GM19468 (cell line): ENCODE results near the gene SPATA46.

ENCODE experiments used
- ATAC-seq: cut with Tn5 transposase; IDR thresholded peaks from one replicate; pipeline ENCODE4 v1.9.1; 2021; ENCODE audit warnings: mild to moderate bottlenecking, moderate library complexity, moderate number of reproducible peaks; ENCODE audit not compliant: unreplicated experiment; ENCODE audit errors: extremely low read depth

SPATA46 gene

GRCh38 chr1:162391790-162392563, 15.3 kb upstream of the SPATA46 start:
- no peak for ATAC-seq

GRCh38 chr1:162390396-162391185, 13.9 kb upstream of the SPATA46 start:
- no peak for ATAC-seq

GRCh38 chr1:162389971-162390370, 13.3 kb upstream of the SPATA46 start:
- ATAC-seq, result no peak

- no peak for ATAC-seq
These were observed 12.6 kb upstream of the SPATA46 start for GRCh38 chr1:162389021-162389818.

- no peak for ATAC-seq
These were observed 12.0 kb upstream of the SPATA46 start for GRCh38 chr1:162388615-162389014.

GRCh38 chr1:162388083-162388594, 11.5 kb upstream of the SPATA46 start:
- ATAC-seq, result no peak

GRCh38 chr1:162387226-162388082, 10.8 kb upstream of the SPATA46 start:
- no peak for ATAC-seq

- no peak for ATAC-seq
These were observed 9.9 kb upstream of the SPATA46 start for GRCh38 chr1:162386292-162387225.

- ATAC-seq, result no peak
These were observed 9.0 kb upstream of the SPATA46 start for GRCh38 chr1:162385702-162386101.

- ATAC-seq, result no peak
These were observed 8.6 kb upstream of the SPATA46 start for GRCh38 chr1:162385280-162385623.

- ATAC-seq, result no peak
These were observed 8.1 kb upstream of the SPATA46 start for GRCh38 chr1:162384601-162385279.

GRCh38 chr1:162384116-162384515, 7.5 kb upstream of the SPATA46 start:
- no peak for ATAC-seq

- ATAC-seq, result no peak
These were observed 6.9 kb upstream of the SPATA46 start for GRCh38 chr1:162383516-162383915.

- no peak for ATAC-seq
These were observed 6.4 kb upstream of the SPATA46 start for GRCh38 chr1:162383091-162383490.

- no peak for ATAC-seq
These were observed 5.5 kb upstream of the SPATA46 start for GRCh38 chr1:162381941-162382750.

GRCh38 chr1:162381383-162381782, 4.7 kb upstream of the SPATA46 start, which contains the start of gene C1orf226:
Gene C1orf226, plus strand, starts transcription at chr1:162381728. Its CDS starts 174 bp downstream, at chr1:162381902.
- ATAC-seq, result no peak
